ENCODE results near the gene MUCL3. TPM values are rescaled to one million over a fixed set of nuclear protein-coding genes. Genes with fewer than 3 reads are reported as not detected.

MUCL3 gene
- total and polyA plus RNA-seq, 2 donors (not counting 1 experiment from before 2014, with no cell fraction given), result not detected

DNA sequence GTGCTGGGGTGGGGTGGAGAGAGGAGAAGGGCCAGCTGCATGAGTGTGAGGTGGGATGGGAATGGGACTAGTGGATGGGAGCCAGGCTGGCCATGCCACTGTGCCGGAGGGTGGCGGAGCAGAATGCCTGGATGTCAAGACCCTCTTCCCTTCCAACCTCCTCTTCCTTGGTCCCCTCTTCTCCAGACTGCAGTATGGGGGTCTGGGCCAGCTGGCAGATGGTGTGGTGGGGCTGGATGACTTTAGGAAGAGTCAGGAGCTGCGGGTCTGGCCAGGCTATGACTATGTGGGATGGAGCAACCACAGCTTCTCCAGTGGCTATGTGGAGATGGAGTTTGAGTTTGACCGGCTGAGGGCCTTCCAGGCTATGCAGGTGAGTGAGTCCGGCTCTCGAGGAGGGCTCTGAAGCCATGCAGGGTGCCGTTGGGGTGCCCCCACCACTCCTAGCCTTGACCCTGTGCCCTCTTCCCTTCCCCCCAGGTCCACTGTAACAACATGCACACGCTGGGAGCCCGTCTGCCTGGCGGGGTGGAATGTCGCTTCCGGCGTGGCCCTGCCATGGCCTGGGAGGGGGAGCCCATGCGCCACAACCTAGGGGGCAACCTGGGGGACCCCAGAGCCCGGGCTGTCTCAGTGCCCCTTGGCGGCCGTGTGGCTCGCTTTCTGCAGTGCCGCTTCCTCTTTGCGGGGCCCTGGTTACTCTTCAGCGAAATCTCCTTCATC, 48.8 kb upstream of the MUCL3 start:
- Histone ChIP-seq H3K4me3 (ENCODE audit: control extremely low read depth in 1 of 5, extremely low read depth in 1 of 5, insufficient read depth in 1 of 5, low read depth in 2 of 5, low read length in 4 of 5) (no peak overlapping the region), H3K36me3 (replicated peaks in 1 of 2; ENCODE audit: control extremely low read depth in 1 of 2, control insufficient read depth in 1 of 2, extremely low read depth in 1 of 2, insufficient read depth in 2 of 2, low read length in 1 of 2) (peaks cover 0 to 64% of the 10 kb centered on the region in 2 experiments), H3K79me2 (ENCODE audit: control insufficient read depth, insufficient read depth, low read length) (peaks cover 50% of the 10 kb centered on the region), H4K20me1 (ENCODE audit: control insufficient read depth, insufficient read depth, low read length, poor library complexity, severe bottlenecking) (peaks cover 58% of the 10 kb centered on the region), H3K9me3 (ENCODE audit: control extremely low read depth in 1 of 3, control insufficient read depth in 2 of 3, insufficient read depth in 1 of 3, low read length in 2 of 3) (no peaks in the 10 kb centered on the region), H3K9ac (ENCODE audit: low read length) (no peak overlapping the region), H2AFZ (ENCODE audit: insufficient read depth, low read depth, low read length, poor library complexity, severe bottlenecking) (no peak overlapping the region), H3K4me1 (ENCODE audit: control insufficient read depth in 2 of 2, insufficient read depth in 2 of 2, low read length in 2 of 2) (peaks cover 3 to 5% of the 10 kb centered on the region in 2 donors), H3K4me2 (replicated peaks; ENCODE audit: low read depth, low read length, poor library complexity, severe bottlenecking) (no peak overlapping the region), H3K27me3 (replicated peaks in 1 of 4; ENCODE audit: control extremely low read depth in 1 of 4, control insufficient read depth in 3 of 4, insufficient read depth in 4 of 4, low read length in 3 of 4) (no peaks in the 10 kb centered on the region), H3K27ac (ENCODE audit: low read length in 2 of 2) (no peak overlapping the region)
- ChIA-PET POLR2A (no interaction called here), CTCF (interaction anchor here (1.5 kb wide), 1 partner anchor 70 kb away, joined by 3 read pairs; no protein-coding TSS in a partner anchor)
- Mint-ChIP-seq H3K4me3 (no peak overlapping the region), H3K27ac (no peak overlapping the region), H3K27me3 (no peaks in the 10 kb centered on the region), H3K9me3 (ENCODE audit: insufficient read depth) (no peaks in the 10 kb centered on the region), H3K4me1 (peaks cover 5% of the 10 kb centered on the region)
- 88% methylated on average over 19 of the region's 21 CpGs for WGBS (ENCODE audit: insufficient coverage)
- intact Hi-C loops (cut with micrococcal nuclease), result no loop called here
- ATAC-seq (ENCODE audit: low read depth) (no peak), DNase-seq (no peak)
- TF ChIP-seq CTCF (IDR thresholded peaks at IDR 0.05), result no peak
- TF ChIP-seq EZH2 (IDR thresholded peaks at IDR 0.05; ENCODE audit: borderline replicate concordance, insufficient read depth, low read depth, low read length, poor library complexity, severe bottlenecking), result no peak

- no peak overlapping the region for H2AFZ ChIP-seq (ENCODE audit: insufficient read depth, low read depth, low read length, poor library complexity, severe bottlenecking)
- H3K79me2 ChIP-seq (ENCODE audit: control insufficient read depth, insufficient read depth, low read length), result peaks cover 41% of the 10 kb centered on the region
- Mint-ChIP-seq H3K27ac (no peak overlapping the region), H3K9me3 (ENCODE audit: insufficient read depth) (no peaks in the 10 kb centered on the region), H3K4me3 (no peak overlapping the region), H3K27me3 (no peaks in the 10 kb centered on the region), H3K4me1 (peaks cover under 1% of the 10 kb centered on the region)
- H3K4me1 ChIP-seq (ENCODE audit: control insufficient read depth in 2 of 2, insufficient read depth in 2 of 2, low read length in 2 of 2), result peaks cover 0 to under 1% of the 10 kb centered on the region in 2 donors
- no peak overlapping the region for H3K27ac ChIP-seq (ENCODE audit: low read length in 2 of 2)
- H3K27me3 ChIP-seq (replicated peaks in 1 of 4; ENCODE audit: control extremely low read depth in 1 of 4, control insufficient read depth in 3 of 4, insufficient read depth in 4 of 4, low read length in 3 of 4), result no peaks in the 10 kb centered on the region
- H3K9me3 ChIP-seq (ENCODE audit: control extremely low read depth in 1 of 3, control insufficient read depth in 2 of 3, insufficient read depth in 1 of 3, low read length in 2 of 3), result no peaks in the 10 kb centered on the region
- no peak overlapping the region for H3K9ac ChIP-seq (ENCODE audit: low read length)
- TF ChIP-seq EZH2 (IDR thresholded peaks at IDR 0.05; ENCODE audit: borderline replicate concordance, insufficient read depth, low read depth, low read length, poor library complexity, severe bottlenecking) (no peak), CTCF (IDR thresholded peaks at IDR 0.05) (no peak)
- DNase-seq, result no peak
- peaks cover 0 to 72% of the 10 kb centered on the region in 2 experiments for H3K36me3 ChIP-seq (replicated peaks in 1 of 2; ENCODE audit: control extremely low read depth in 1 of 2, control insufficient read depth in 1 of 2, extremely low read depth in 1 of 2, insufficient read depth in 2 of 2, low read length in 1 of 2)
- ChIA-PET POLR2A (no interaction called here), CTCF (no interaction called here)
- no peak for ATAC-seq (ENCODE audit: low read depth)
- H3K4me2 ChIP-seq (replicated peaks; ENCODE audit: low read depth, low read length, poor library complexity, severe bottlenecking), result no peak overlapping the region
- intact Hi-C loops (cut with micrococcal nuclease), result no loop called here
- H4K20me1 ChIP-seq (ENCODE audit: control insufficient read depth, insufficient read depth, low read length, poor library complexity, severe bottlenecking), result peaks cover 56% of the 10 kb centered on the region
- WGBS (ENCODE audit: insufficient coverage), result 96% methylated on average over 14 of the region's 16 CpGs
- no peak overlapping the region for H3K4me3 ChIP-seq (ENCODE audit: control extremely low read depth in 1 of 5, extremely low read depth in 1 of 5, insufficient read depth in 1 of 5, low read depth in 2 of 5, low read length in 4 of 5)
These were observed 47.7 kb upstream of the MUCL3 start for GRCh38 chr6:30893001-30893591.
